Suprapubic skin (tissue), 4 donors: ENCODE data around the gene GAB4.

Experiments
- EP300 ChIP-seq: sonication (generic); formaldehyde crosslinking; IDR thresholded peaks from one replicate; pipeline ENCODE4 v1.6.1; 2017; ENCODE audit warnings: antibody characterized with exemption
- POLR2A ChIP-seq, 2 donors: fragments of 450-650 bp; IDR thresholded peaks; one replicate each; pipeline ENCODE4 v1.6.1; 2017; ENCODE audit warnings: antibody characterized with exemption in 2 of 2, mild to moderate bottlenecking in 2 of 2, moderate library complexity in 2 of 2
- POLR2AphosphoS5 ChIP-seq, 3 donors: sonication (generic); formaldehyde crosslinking; IDR thresholded peaks; one replicate each; pipeline ENCODE4 v1.6.1; 2017; ENCODE audit warnings: antibody characterized with exemption in 3 of 3
- TF ChIP-seq, protein P1 (sequence below), 2 donors: fragments of 200-600 bp in 1 of 2; fragments of 450-650 bp in 1 of 2; sonication (generic) in 1 of 2; IDR thresholded peaks; one replicate each; pipeline ENCODE4 v1.5.1; 2016 to 2019; ENCODE audit warnings: antibody characterized with exemption in 2 of 2, mild to moderate bottlenecking in 1 of 2, moderate library complexity in 1 of 2

DNA sequence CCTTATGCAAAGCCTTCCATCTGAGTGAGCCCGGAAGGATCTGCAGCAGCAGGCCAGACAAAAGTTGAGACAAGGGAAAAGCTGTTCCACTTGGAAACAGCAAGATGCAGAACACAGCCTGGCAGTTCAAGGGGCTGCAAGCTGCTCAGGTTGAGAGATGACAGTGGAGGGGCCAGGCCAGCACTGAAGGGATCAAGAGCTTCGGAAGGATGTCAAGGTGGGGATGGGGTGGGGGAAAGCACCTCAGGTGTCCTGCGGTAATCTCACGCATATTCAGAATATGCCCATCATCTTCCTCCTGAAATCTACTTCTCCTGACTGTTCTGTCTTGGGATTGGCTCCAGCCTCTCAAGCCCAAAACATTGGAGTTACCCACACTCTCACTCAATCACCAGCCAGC lies 35.7 kb downstream of the GAB4 start:
- TF ChIP-seq, protein P1, sequence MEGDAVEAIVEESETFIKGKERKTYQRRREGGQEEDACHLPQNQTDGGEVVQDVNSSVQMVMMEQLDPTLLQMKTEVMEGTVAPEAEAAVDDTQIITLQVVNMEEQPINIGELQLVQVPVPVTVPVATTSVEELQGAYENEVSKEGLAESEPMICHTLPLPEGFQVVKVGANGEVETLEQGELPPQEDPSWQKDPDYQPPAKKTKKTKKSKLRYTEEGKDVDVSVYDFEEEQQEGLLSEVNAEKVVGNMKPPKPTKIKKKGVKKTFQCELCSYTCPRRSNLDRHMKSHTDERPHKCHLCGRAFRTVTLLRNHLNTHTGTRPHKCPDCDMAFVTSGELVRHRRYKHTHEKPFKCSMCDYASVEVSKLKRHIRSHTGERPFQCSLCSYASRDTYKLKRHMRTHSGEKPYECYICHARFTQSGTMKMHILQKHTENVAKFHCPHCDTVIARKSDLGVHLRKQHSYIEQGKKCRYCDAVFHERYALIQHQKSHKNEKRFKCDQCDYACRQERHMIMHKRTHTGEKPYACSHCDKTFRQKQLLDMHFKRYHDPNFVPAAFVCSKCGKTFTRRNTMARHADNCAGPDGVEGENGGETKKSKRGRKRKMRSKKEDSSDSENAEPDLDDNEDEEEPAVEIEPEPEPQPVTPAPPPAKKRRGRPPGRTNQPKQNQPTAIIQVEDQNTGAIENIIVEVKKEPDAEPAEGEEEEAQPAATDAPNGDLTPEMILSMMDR (IDR thresholded peaks at IDR 0.05), result no peak
- TF ChIP-seq POLR2AphosphoS5 (IDR thresholded peaks at IDR 0.05) (no peak), POLR2A (IDR thresholded peaks at IDR 0.05) (no peak), EP300 (no peak)
